PC-3 (cell line): ENCODE results near the gene KIAA0040. TPM values are rescaled to one million over a fixed set of nuclear protein-coding genes. Genes with fewer than 3 reads are reported as not detected.
A peak's percentile ranks its signal among the peaks of the same experiment; 100 is the strongest.

Experiments used
- ATAC-seq: fragments of 200-7000 bp; cut with Tn5 transposase; 2 replicates; pipeline ENCODE4 v1.9.1; 2020; ENCODE audit warnings: mild to moderate bottlenecking, moderate library complexity
- BruUV-seq: library from RNA; stranded (reverse); fragments of 400-500 nt; replicated peaks from 2 replicates; lab custom pipeline; 2021; lab: Mats Ljungman, UMichigan
- CTCF ChIA-PET: fragments of 300-600 bp; sonication (Branson Sonifier 250); formaldehyde crosslinking; loops from one replicate; lab custom pipeline; 2022; ENCODE audit warnings: antibody characterized with exemption; lab: Charles Lee
- POLR2A ChIA-PET: fragments of 300-600 bp; sonication (Branson Sonifier 250); formaldehyde crosslinking; loops from one replicate; lab custom pipeline; 2022; ENCODE audit warnings: antibody characterized with exemption; ENCODE audit not compliant: unreplicated experiment; lab: Charles Lee
- DNase-seq: peaks from one replicate; pipeline ENCODE4 v3.0.0-alpha.2; 2015
- H2AFZ ChIP-seq: fragments of 300-600 bp; sonication (generic); 2 replicates; pipeline ENCODE4 v1.6.0; 2016; ENCODE audit warnings: antibody characterized with exemption, low read length
- H3F3A ChIP-seq: fragments of 300-600 bp; sonication (generic); one replicate; pipeline ENCODE4 v1.6.0; 2017; ENCODE audit warnings: antibody characterized with exemption, low read length, control low read depth, mild to moderate bottlenecking; ENCODE audit not compliant: unreplicated experiment
- H3K27ac ChIP-seq: fragments of 300-600 bp; sonication (generic); 2 replicates; pipeline ENCODE4 v1.5.1; 2016; ENCODE audit warnings: mild to moderate bottlenecking, low read length
- H3K27me3 ChIP-seq: fragments of 300-600 bp; sonication (generic); 2 replicates; pipeline ENCODE4 v1.6.1; 2016; ENCODE audit warnings: low read length, mixed read lengths
- H3K36me3 ChIP-seq: fragments of 300-600 bp; sonication (generic); 2 replicates; pipeline ENCODE4 v1.6.1; 2016; ENCODE audit warnings: low read depth, mixed run types, low read length, mixed read lengths
- H3K4me1 ChIP-seq: fragments of 300-600 bp; sonication (generic); 2 replicates; pipeline ENCODE4 v1.5.1; 2016; ENCODE audit warnings: low read length; ENCODE audit not compliant: insufficient read depth
- H3K4me2 ChIP-seq: fragments of 300-600 bp; sonication (generic); 2 replicates; pipeline ENCODE4 v1.6.0; 2016; ENCODE audit warnings: low read length
- H3K4me3 ChIP-seq: fragments of 300-600 bp; sonication (generic); 2 replicates; pipeline ENCODE4 v1.5.1; 2016; ENCODE audit warnings: mild to moderate bottlenecking, low read length, mixed read lengths
- H3K79me2 ChIP-seq: fragments of 300-600 bp; sonication (generic); 2 replicates; pipeline ENCODE4 v1.6.1; 2017; ENCODE audit warnings: low read length, mixed read lengths
- H3K9ac ChIP-seq: fragments of 300-600 bp; sonication (generic); 2 replicates; pipeline ENCODE4 v1.6.0; 2016; ENCODE audit warnings: mild to moderate bottlenecking, low read length
- H3K9me2 ChIP-seq: fragments of 300-600 bp; sonication (generic); replicated peaks from 2 replicates; pipeline ENCODE4 v1.6.1; 2016; ENCODE audit warnings: mixed run types, low read length, mixed read lengths
- H3K9me3 ChIP-seq: fragments of 300-600 bp; sonication (generic); 2 replicates; pipeline ENCODE4 v1.6.1; 2016; ENCODE audit warnings: low read length, mixed read lengths
- H4K20me1 ChIP-seq: fragments of 300-600 bp; sonication (generic); 2 replicates; pipeline ENCODE4 v1.6.1; 2016; ENCODE audit warnings: low read length, mixed read lengths
- EZH2 ChIP-seq: fragments of 300-600 bp; sonication (generic); IDR thresholded peaks from one replicate; pipeline ENCODE4 v1.6.1; 2017; ENCODE audit warnings: antibody characterized with exemption, mild to moderate bottlenecking, low read length; ENCODE audit not compliant: unreplicated experiment
- EZH2phosphoT487 ChIP-seq: fragments of 300-600 bp; sonication (generic); IDR thresholded peaks from 2 replicates; pipeline ENCODE4 v1.6.1; 2018; ENCODE audit warnings: mild to moderate bottlenecking, antibody characterized with exemption, low read length, borderline replicate concordance
- intact Hi-C: fragments of 100-400 bp; cut with micrococcal nuclease; formaldehyde crosslinking; loops from 2 replicates; pipeline ENCODE4 v1.9.0; 2023
- total RNA-seq: library from RNA; depleted of rRNA; stranded (reverse); fragments of >200 nt; gene quantifications from 2 replicates; pipeline ENCODE4 v1.2.3, GENCODE V29; 2014
- TF ChIP-seq, protein P1 (sequence below): fragments of 300-600 bp; sonication (generic); conservative IDR thresholded peaks from 2 replicates; pipeline ENCODE4 v1.5.1; 2017; ENCODE audit warnings: antibody characterized with exemption, low read depth, mild to moderate bottlenecking, low read length

The KIAA0040 gene
- total RNA-seq, 1 experiment from 2014 or later = 17.8 TPM

DNA sequence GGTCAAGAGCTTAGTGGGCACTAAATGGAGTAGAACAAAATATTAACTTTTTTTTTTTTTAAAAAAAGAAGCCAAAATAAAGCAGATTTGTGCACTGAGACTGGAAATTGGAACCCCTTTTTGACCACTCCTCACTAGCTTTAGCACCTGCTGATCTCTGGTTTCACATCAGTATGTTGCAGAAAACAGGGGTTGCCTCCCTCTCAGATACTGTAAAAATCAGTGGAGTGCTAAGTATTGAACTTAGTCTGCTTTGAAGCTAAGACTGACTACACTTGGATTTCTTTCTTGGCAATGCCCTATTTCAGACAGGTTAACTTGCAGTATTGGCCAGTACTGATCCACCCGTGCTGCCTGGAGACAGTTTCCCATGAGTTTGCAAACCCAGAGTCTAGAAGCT is 2.7 kb upstream of the KIAA0040 start:
- H4K20me1 ChIP-seq = peaks cover 9% of the 10 kb centered on the region; the same call in 1 of the 2 replicates
- ATAC-seq = no peak
- DNase-seq = no peak
- intact Hi-C loops = loop anchor here (5.0 kb wide), 1 partner anchor 38 kb away; no protein-coding TSS in a partner anchor
- peaks cover 4% of the 10 kb centered on the region for H3F3A ChIP-seq
- H3K4me3 ChIP-seq = no peak overlapping the region
- peak overlapping the region; percentile 48 for H3K4me2 ChIP-seq
- CTCF ChIA-PET = interaction anchor here (1.2 kb wide), 1 partner anchor 44 kb away, joined by 3 read pairs; no protein-coding TSS in a partner anchor
- no peaks in the 10 kb centered on the region for H3K9me2 ChIP-seq
- peaks cover 17% of the 10 kb centered on the region for H3K79me2 ChIP-seq
- TF ChIP-seq EZH2phosphoT487 (no peak), EZH2 (no peak)
- TF ChIP-seq, protein P1, sequence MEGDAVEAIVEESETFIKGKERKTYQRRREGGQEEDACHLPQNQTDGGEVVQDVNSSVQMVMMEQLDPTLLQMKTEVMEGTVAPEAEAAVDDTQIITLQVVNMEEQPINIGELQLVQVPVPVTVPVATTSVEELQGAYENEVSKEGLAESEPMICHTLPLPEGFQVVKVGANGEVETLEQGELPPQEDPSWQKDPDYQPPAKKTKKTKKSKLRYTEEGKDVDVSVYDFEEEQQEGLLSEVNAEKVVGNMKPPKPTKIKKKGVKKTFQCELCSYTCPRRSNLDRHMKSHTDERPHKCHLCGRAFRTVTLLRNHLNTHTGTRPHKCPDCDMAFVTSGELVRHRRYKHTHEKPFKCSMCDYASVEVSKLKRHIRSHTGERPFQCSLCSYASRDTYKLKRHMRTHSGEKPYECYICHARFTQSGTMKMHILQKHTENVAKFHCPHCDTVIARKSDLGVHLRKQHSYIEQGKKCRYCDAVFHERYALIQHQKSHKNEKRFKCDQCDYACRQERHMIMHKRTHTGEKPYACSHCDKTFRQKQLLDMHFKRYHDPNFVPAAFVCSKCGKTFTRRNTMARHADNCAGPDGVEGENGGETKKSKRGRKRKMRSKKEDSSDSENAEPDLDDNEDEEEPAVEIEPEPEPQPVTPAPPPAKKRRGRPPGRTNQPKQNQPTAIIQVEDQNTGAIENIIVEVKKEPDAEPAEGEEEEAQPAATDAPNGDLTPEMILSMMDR = no peak
- peak overlapping the region; percentile 99 for H3K27ac ChIP-seq
- no peaks in the 10 kb centered on the region for H3K27me3 ChIP-seq
- no peaks in the 10 kb centered on the region for H3K36me3 ChIP-seq
- peaks cover 62% of the 10 kb centered on the region for H3K4me1 ChIP-seq
- no peaks in the 10 kb centered on the region for H3K9me3 ChIP-seq
- POLR2A ChIA-PET = no interaction called here
- peak overlapping the region; percentile 53; the same call in 1 of the 2 replicates for H3K9ac ChIP-seq
- no peak overlapping the region for H2AFZ ChIP-seq
- no TSS peak for BruUV-seq

DNA sequence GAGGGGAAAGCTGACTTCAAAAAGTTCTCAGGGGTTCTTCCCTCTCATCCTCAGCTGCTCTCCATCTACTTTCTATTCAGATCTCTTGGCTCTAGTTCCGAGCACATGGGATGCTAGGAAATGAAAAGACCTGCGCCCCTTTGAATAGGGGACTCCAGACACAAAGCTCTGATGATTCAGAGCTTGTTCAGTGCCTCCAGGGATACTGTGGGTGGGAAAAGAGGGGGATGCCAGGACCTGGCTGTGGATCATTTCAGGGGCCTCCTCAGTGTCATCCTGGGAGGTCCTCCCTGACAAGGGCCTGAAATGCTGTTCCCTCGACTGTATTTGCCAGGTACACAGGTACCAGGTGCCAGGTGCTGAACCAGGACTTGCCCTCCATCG is 943 bp upstream of the KIAA0040 start:
- intact Hi-C loops = no loop called here
- POLR2A ChIA-PET = interaction anchor here (1.0 kb wide), 1 partner anchor 24 kb away, joined by 3 read pairs; no protein-coding TSS in a partner anchor
- CTCF ChIA-PET = no interaction called here
- Histone ChIP-seq H3K27me3 (no peaks in the 10 kb centered on the region), H3K27ac (peak overlapping the region; percentile 94), H3F3A (peaks cover 4% of the 10 kb centered on the region), H3K9me2 (no peaks in the 10 kb centered on the region), H3K9me3 (no peaks in the 10 kb centered on the region), H3K36me3 (no peaks in the 10 kb centered on the region), H4K20me1 (peaks cover 14% of the 10 kb centered on the region; the same call in 1 of the 2 replicates), H3K4me1 (peaks cover 59% of the 10 kb centered on the region), H3K79me2 (peaks cover 20% of the 10 kb centered on the region), H3K4me2 (peak overlapping the region; percentile 87), H3K9ac (peak overlapping the region; percentile 89), H3K4me3 (peak overlapping the region; percentile 78), H2AFZ (peak overlapping the region; percentile 59)
- ATAC-seq (no peak), DNase-seq (peak; percentile 59)
- BruUV-seq = no TSS peak
- TF ChIP-seq, protein P1 = no peak
- TF ChIP-seq EZH2 = no peak

DNA sequence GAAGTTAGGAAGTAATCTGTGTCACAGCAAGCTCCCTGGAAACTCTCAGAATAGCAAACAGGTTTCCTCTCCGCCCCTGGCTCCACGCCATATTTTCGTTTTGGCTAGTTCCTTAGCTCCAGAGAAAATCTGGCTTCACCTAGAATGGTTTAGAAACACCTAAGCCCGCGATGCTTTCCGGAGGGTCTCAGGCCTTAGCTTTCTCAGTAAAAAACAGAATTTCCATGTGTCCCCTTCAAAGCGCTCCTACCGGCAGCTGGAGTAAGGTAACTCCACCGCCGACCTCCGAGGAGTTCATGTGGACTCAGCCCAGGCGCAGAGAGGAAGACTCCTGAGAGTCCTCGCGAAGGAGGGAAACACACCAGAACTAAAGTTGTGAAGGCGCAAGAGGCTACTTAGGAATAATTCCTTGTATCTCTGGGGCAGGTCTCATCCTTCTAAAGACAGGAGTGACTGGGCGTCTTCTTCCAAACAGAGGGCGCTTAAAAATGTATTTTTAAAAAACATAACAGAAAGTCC is 406 bp downstream of the KIAA0040 start:
- intact Hi-C loops = no loop called here
- peaks cover 4% of the 10 kb centered on the region for H3F3A ChIP-seq
- DNase-seq (peak; percentile 71), ATAC-seq (peak; percentile 21)
- no peak for TF ChIP-seq EZH2phosphoT487
- TF ChIP-seq, protein P1 = no peak
- no peak for TF ChIP-seq EZH2
- no peaks in the 10 kb centered on the region for H3K36me3 ChIP-seq
- peaks cover 20% of the 10 kb centered on the region for H3K79me2 ChIP-seq
- TSS peak; percentile 75 for BruUV-seq
- peak overlapping the region; percentile 78 for H3K4me3 ChIP-seq
- H3K27me3 ChIP-seq = no peaks in the 10 kb centered on the region
- CTCF ChIA-PET = interaction anchor here (0.7 kb wide), 1 partner anchor 13 kb away, joined by 3 read pairs; no protein-coding TSS in a partner anchor
- peaks cover 14% of the 10 kb centered on the region; the same call in 1 of the 2 replicates for H4K20me1 ChIP-seq
- H2AFZ ChIP-seq = peak overlapping the region; percentile 19; the same call in 1 of the 2 replicates
- POLR2A ChIA-PET = interaction anchor here (0.6 to 1.0 kb wide), 4 partner anchors 23 to 169 kb away, joined by 3 to 7 read pairs (median 4); partner anchors contain the start of gene MRPS14
- no peaks in the 10 kb centered on the region for H3K9me2 ChIP-seq
- H3K4me1 ChIP-seq = peaks cover 48% of the 10 kb centered on the region
- H3K9me3 ChIP-seq = no peaks in the 10 kb centered on the region
- peak overlapping the region; percentile 94 for H3K27ac ChIP-seq
- H3K9ac ChIP-seq = peak overlapping the region; percentile 89
- peak overlapping the region; percentile 74 for H3K4me2 ChIP-seq
